Measurements from ENCODE around the gene SLC7A5.
A peak's percentile ranks its signal among the peaks of the same experiment; 100 is the strongest.
"Not testable (repeated sequence)": the region's sequence is repeated elsewhere in the genome, so short reads cannot be mapped to it uniquely, and the experiment has no call there.

SLC7A5 gene

DNA sequence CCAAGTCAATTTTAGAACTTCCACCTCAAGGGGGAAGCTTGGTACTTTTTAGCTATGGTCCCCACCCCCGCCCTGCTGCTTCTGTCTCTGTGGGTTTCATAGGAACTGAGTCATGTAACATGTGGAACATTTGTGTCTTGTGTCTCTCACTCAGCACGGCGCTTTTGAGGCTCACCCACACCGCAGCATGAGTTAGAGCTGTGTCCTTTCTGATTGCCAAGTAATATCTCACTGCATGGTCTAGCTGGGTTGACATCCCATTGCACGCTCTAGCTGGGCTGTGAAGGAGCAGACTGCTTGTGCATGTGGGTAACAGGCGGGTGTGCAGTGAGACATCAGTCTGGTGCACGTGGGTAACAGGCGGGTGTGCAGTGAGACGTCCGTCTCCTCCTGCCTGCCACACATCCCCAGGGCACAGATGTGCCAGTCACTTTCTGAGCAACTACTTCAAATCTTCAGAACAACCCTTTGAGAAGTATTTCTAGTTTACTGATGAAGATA lies 26.4 kb upstream of the SLC7A5 start:
- TF ChIP-seq, protein P1, sequence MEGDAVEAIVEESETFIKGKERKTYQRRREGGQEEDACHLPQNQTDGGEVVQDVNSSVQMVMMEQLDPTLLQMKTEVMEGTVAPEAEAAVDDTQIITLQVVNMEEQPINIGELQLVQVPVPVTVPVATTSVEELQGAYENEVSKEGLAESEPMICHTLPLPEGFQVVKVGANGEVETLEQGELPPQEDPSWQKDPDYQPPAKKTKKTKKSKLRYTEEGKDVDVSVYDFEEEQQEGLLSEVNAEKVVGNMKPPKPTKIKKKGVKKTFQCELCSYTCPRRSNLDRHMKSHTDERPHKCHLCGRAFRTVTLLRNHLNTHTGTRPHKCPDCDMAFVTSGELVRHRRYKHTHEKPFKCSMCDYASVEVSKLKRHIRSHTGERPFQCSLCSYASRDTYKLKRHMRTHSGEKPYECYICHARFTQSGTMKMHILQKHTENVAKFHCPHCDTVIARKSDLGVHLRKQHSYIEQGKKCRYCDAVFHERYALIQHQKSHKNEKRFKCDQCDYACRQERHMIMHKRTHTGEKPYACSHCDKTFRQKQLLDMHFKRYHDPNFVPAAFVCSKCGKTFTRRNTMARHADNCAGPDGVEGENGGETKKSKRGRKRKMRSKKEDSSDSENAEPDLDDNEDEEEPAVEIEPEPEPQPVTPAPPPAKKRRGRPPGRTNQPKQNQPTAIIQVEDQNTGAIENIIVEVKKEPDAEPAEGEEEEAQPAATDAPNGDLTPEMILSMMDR (IDR thresholded peaks at IDR 0.05; ENCODE audit: low read depth, low read length, missing control alignments) = no peak
- Histone ChIP-seq H3K27ac (no peak overlapping the region), H3K36me3 (replicated peaks) (no peaks in the 10 kb centered on the region), H3K4me3 (ENCODE audit: low read depth, low read length) (no peak overlapping the region), H3K27me3 (replicated peaks) (no peaks in the 10 kb centered on the region)
- peak; percentile 59 for DNase-seq
- in situ Hi-C loops (cut with HindIII; ENCODE audit: low pct_ligation_motif_present, low sequenced_read_pairs) = no loop called here

DNA sequence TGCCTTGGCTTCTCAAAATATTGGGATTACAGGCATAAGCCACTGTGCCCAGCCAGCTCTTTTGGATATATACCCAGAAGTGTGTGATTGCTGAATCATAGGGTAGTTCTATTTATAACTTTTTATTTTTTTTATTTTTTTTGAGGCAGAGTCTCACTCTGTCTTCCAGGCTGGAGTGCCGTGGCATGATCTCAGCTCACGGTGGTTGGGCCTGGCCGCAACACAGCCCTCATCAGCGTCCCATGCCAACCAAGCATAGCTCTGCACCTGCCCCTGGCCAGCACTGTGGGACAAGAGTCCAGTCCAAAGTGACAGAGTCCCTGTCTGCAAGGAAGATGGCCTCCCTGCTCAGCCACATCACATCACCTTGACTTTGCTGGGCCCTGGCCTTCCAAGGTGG lies 24.7 kb upstream of the SLC7A5 start:
- H3K27me3 ChIP-seq (replicated peaks); H3K36me3 ChIP-seq (replicated peaks); in situ Hi-C loops (cut with HindIII; ENCODE audit: low pct_ligation_motif_present, low sequenced_read_pairs); H3K4me3 ChIP-seq (ENCODE audit: low read depth, low read length); H3K27ac ChIP-seq: not testable (repeated sequence)
- DNase-seq = peak; percentile 15

DNA sequence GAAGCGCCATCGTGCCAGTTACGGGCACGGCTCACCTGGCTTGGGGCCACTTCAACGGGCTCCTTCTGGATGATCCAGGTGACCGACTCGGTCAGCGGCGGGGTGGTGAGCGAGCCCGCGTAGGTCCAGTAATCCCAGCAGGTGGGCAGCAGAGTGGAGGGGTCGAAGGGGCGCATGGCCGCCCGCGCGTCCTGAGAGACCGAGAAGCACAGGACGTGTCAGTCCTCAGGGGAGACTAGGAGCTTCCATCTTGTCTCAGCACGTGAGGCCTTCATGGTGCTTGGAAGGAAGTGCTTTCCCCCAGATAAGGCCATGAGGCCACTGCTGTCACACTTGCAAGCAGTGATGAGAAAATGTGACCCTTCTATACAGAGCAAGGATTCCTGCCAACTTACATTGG lies 22.5 kb upstream of the SLC7A5 start:
- H3K36me3 ChIP-seq (replicated peaks) = no peaks in the 10 kb centered on the region
- in situ Hi-C loops (cut with HindIII; ENCODE audit: low pct_ligation_motif_present, low sequenced_read_pairs) = no loop called here
- H3K27me3 ChIP-seq (replicated peaks) = no peaks in the 10 kb centered on the region
- H3K4me3 ChIP-seq (ENCODE audit: low read depth, low read length) = no peak overlapping the region
- no peak overlapping the region for H3K27ac ChIP-seq
- no peak for DNase-seq
- TF ChIP-seq, protein P1 (IDR thresholded peaks at IDR 0.05; ENCODE audit: low read depth, low read length, missing control alignments) = no peak

DNA sequence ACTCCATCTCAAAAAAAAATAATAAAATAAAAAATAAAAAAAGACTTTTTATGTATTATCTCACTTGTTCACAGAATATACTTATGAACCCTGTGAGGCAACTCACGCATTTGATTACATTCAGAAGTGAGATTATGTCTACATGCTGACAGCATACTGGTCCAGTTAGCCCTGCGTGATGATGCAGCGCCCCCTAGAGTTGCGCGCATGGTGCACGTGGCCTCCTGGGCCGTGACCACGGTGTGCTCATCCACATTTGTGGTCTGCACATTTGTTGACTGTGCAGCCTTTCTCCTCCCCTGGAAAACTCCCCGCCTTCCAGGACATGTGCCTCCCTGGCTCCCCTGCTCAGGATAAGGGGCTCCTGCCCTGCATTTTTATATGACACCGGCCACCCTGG lies 20.5 kb upstream of the SLC7A5 start:
- TF ChIP-seq, protein P1 (IDR thresholded peaks at IDR 0.05; ENCODE audit: low read depth, low read length, missing control alignments) = peak; percentile 34
- H3K4me3 ChIP-seq (ENCODE audit: low read depth, low read length); in situ Hi-C loops (cut with HindIII; ENCODE audit: low pct_ligation_motif_present, low sequenced_read_pairs); DNase-seq; H3K27me3 ChIP-seq (replicated peaks); H3K27ac ChIP-seq; H3K36me3 ChIP-seq (replicated peaks): not testable (repeated sequence)

DNA sequence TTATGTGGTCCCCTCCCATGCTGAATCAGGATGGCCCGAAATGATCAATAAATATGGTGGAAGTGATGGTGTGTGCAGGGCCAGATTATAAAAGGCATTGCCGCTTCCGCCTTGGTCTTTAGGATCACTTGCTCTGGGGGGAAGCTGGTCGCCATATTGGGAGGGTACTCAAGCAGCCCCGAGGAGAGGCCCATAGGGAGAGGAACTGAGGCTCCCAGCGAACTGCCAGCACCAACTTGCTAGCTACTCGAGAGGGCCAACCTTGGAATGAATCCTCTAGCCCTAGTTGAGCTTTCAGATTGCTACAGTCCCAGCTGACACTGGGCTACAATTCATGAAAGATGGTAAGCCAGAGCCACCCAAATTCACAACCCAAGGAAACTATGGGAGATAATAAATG lies 19.0 kb upstream of the SLC7A5 start:
- in situ Hi-C loops (cut with HindIII; ENCODE audit: low pct_ligation_motif_present, low sequenced_read_pairs); DNase-seq; H3K27me3 ChIP-seq (replicated peaks); H3K36me3 ChIP-seq (replicated peaks); H3K27ac ChIP-seq; H3K4me3 ChIP-seq (ENCODE audit: low read depth, low read length): not testable (repeated sequence)

DNA sequence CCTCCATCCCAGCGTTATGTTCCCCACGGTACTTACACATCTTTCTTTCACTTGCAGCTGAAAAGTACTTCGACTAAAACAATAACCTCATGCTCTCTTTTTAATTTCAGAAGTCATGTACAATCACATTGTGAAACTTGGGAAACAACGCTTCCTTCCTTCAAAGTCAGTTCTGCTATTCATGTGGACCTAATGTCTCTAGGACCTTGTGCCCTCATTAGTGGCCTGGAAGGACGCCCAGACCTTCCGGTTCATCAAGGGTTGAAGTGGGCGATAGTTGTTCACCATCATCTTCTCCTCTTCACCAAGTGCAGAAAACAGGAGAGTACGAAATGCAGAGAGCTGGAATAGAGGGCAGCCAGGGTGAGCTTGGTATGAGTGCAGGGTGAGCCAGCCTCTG lies 18.6 kb upstream of the SLC7A5 start:
- H3K27ac ChIP-seq; H3K4me3 ChIP-seq (ENCODE audit: low read depth, low read length); DNase-seq; H3K27me3 ChIP-seq (replicated peaks); in situ Hi-C loops (cut with HindIII; ENCODE audit: low pct_ligation_motif_present, low sequenced_read_pairs); H3K36me3 ChIP-seq (replicated peaks): not testable (repeated sequence)

DNA sequence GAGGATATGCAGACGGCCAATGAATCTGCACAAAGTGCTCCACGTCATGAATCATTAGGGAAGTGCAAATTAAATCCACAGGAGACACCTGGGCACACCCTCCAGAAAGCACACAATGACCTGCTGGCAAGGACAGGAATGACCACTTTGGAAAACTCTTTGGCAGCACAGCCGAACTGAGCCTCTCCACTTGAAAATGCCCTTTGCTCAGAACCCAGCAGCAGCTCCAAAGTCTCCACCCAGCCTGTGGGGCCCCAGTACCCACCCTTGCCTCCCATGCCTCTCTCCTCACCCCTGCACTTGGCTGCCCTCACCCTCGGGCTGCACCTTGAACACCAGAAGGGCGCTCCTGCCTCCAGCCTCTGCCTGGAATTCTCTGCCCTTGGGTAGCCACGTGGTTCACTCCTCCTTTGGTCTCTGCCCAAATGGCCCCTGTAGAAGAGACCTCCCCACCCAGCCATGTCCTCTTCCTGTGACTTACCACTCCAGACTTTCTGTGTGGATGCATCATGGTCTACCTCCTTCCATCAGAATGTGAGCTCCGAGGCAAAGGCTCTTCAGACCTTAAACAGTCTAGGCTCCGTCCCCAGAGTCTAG lies 16.2 kb upstream of the SLC7A5 start:
- H3K4me3 ChIP-seq (ENCODE audit: low read depth, low read length); in situ Hi-C loops (cut with HindIII; ENCODE audit: low pct_ligation_motif_present, low sequenced_read_pairs); DNase-seq; H3K27me3 ChIP-seq (replicated peaks); H3K36me3 ChIP-seq (replicated peaks); H3K27ac ChIP-seq: not testable (repeated sequence)

DNA sequence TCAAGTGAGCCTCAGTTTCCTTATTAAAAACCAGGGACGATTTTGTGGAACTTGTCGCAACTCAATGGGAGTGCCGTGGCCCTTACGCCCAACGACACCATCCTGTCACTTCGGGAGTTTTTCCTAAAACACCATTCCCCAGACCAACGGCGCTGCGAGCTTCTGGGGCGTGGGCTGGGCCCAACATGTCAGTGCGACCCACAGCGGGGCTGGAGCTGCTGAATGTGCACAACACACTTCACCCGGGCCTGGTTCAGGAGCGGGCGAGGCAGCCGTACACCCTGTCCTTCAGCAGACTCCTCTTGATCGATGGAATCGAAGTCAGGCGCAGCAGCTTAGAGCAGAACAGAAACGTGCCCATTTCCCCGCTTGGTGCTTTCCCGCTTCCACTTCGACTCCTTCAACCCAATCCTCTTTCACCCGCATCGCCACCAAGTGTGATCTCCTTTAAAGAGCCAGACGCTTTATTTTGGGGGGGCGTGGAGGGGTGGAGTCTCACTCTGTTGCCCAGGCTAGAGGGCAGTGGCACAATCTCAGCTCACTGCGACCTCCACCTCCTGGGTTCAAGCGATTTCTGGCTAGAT lies 13.2 kb upstream of the SLC7A5 start:
- in situ Hi-C loops (cut with HindIII; ENCODE audit: low pct_ligation_motif_present, low sequenced_read_pairs) = no loop called here
- DNase-seq = no peak
- H3K36me3 ChIP-seq (replicated peaks) = no peaks in the 10 kb centered on the region
- TF ChIP-seq, protein P1 (IDR thresholded peaks at IDR 0.05; ENCODE audit: low read depth, low read length, missing control alignments) = no peak
- H3K27me3 ChIP-seq (replicated peaks) = peaks cover 7% of the 10 kb centered on the region
- H3K27ac ChIP-seq = no peak overlapping the region
- H3K4me3 ChIP-seq (ENCODE audit: low read depth, low read length) = no peak overlapping the region

All from brain microvascular endothelial cell (primary cell).